Upper lobe of left lung (tissue), 6 donors: ENCODE data around the gene RBM42. TPM values are rescaled to one million over a fixed set of nuclear protein-coding genes. Genes with fewer than 3 reads are reported as not detected.

Experiments used
- ATAC-seq, 2 donors: fragments of 200-7000 bp; cut with Tn5 transposase; one replicate each; pipeline ENCODE4 v1.9.1; 2022; ENCODE audit warnings: mild to moderate bottlenecking in 2 of 2, moderate library complexity in 2 of 2; ENCODE audit not compliant: low FRiP score in 2 of 2
- DNase-seq, 2 donors: peaks; one replicate each; pipeline ENCODE4 v3.0.0-alpha.2; 2019 to 2020
- H3K27ac ChIP-seq, 4 donors: fragments of 200-600 bp; sonication (generic); one replicate each; pipeline ENCODE4 v1.5.1; 2016 to 2019
- H3K27me3 ChIP-seq, 4 donors: fragments of 200-600 bp; sonication (generic); one replicate each; pipeline ENCODE4 v1.5.1; 2017 to 2019
- H3K36me3 ChIP-seq, 4 donors: fragments of 200-600 bp; sonication (generic); one replicate each; pipeline ENCODE4 v1.5.1; 2016 to 2019
- H3K4me1 ChIP-seq, 4 donors: fragments of 200-600 bp; sonication (generic); one replicate each; pipeline ENCODE4 v1.5.1; 2018 to 2019
- H3K4me3 ChIP-seq, 4 donors: fragments of 200-600 bp; sonication (generic); one replicate each; pipeline ENCODE4 v1.5.1; 2017 to 2019; ENCODE audit warnings: mild to moderate bottlenecking in 2 of 4, moderate library complexity in 1 of 4
- H3K9me3 ChIP-seq, 4 donors: fragments of 200-600 bp; sonication (generic); one replicate each; pipeline ENCODE4 v1.5.1; 2018 to 2019
- EP300 ChIP-seq, 4 donors: sonication (generic); formaldehyde crosslinking; IDR thresholded peaks; one replicate each; pipeline ENCODE4 v1.5.1; 2017; ENCODE audit warnings: antibody characterized with exemption in 4 of 4, control low read depth in 2 of 4
- POLR2A ChIP-seq, 4 donors: fragments of 450-650 bp; IDR thresholded peaks; one replicate each; pipeline ENCODE4 v1.5.1; 2016 to 2017; ENCODE audit warnings: antibody characterized with exemption in 4 of 4, mild to moderate bottlenecking in 2 of 4
- POLR2AphosphoS5 ChIP-seq, 2 donors: sonication (generic); formaldehyde crosslinking; IDR thresholded peaks; one replicate each; pipeline ENCODE4 v1.5.1; 2017; ENCODE audit warnings: antibody characterized with exemption in 2 of 2
- WGBS, 2 donors: methylation state at CpG; one replicate each; pipeline ENCODE4 v1.1.5; 2017 to 2018; 5-methylcytosine and 5-hydroxymethylcytosine counted together
- total RNA-seq, 6 donors: library from RNA; depleted of rRNA in 4 of 6; stranded (reverse); fragments of >200 nt in 4 of 6; gene quantifications; one replicate each; pipeline versions ENCODE4 v1.1.0 to v1.2.1, GENCODE V29; 2016 to 2021
- TF ChIP-seq, protein P1 (sequence below), 6 experiments: fragments of 450-650 bp in 4 of 6; fragments of 200-600 bp in 2 of 6; sonication (generic) in 2 of 6; IDR thresholded peaks; one replicate each; pipeline ENCODE4 v1.5.1; 2016 to 2019; ENCODE audit warnings: antibody characterized with exemption in 6 of 6
- donor health status: DM: no; HTN: no; CAD: no; lungs with moderate emphysema.
- donor health status: DM: no; HTN: yes; CAD: no; lungs with severe emphysema.

RBM42 gene
- total RNA-seq, 6 donors from 2014 or later: 37.7 to 80.3 (median 71.3) TPM

DNA sequence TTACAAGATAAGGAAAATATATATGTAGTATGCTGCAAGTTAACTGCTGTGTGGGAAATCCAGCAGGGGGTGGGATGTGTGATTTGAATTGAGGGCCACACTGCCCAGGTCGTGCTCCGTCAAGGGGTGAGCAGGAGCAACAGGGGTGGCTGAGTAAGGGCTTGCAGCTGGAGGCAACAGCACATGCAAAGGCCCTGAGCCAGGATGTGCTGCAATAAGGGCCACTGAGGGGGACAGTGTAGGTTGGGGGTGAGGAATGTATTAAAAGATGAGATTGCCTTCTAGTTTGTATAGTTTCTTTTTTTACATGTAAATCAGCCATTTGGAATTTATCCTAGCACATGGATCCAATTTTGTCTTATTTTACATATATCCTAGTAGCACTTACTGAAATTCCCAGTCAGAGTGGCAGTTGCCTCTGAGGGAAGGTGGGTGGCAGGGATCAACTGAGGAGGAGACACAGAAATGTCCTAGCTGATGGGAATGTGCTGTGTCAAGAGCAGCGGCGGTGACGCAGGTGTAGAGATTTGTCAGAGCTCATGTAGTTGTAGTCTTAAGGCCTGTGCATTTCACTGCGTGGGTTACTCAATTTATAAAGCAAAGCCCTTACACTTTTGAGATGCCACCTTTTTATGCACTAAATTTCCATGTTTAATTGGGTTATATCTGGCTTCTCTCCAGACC is 5.4 kb upstream of the RBM42 start:
- Histone ChIP-seq H3K36me3 (peaks cover 0 to 22% (median 9%) of the 10 kb centered on the region in 4 donors), H3K4me3 (no peak overlapping the region), H3K27ac (no peak overlapping the region), H3K27me3 (no peaks in the 10 kb centered on the region), H3K9me3 (no peaks in the 10 kb centered on the region), H3K4me1 (peaks cover 0 to 6% (median 5%) of the 10 kb centered on the region in 4 donors)
- ATAC-seq: no peak
- 87 to 93% methylated on average over 6 of the region's 6 CpGs for WGBS, 2 donors
- no peak for TF ChIP-seq POLR2A (IDR thresholded peaks at IDR 0.05)
- TF ChIP-seq, protein P1, sequence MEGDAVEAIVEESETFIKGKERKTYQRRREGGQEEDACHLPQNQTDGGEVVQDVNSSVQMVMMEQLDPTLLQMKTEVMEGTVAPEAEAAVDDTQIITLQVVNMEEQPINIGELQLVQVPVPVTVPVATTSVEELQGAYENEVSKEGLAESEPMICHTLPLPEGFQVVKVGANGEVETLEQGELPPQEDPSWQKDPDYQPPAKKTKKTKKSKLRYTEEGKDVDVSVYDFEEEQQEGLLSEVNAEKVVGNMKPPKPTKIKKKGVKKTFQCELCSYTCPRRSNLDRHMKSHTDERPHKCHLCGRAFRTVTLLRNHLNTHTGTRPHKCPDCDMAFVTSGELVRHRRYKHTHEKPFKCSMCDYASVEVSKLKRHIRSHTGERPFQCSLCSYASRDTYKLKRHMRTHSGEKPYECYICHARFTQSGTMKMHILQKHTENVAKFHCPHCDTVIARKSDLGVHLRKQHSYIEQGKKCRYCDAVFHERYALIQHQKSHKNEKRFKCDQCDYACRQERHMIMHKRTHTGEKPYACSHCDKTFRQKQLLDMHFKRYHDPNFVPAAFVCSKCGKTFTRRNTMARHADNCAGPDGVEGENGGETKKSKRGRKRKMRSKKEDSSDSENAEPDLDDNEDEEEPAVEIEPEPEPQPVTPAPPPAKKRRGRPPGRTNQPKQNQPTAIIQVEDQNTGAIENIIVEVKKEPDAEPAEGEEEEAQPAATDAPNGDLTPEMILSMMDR (IDR thresholded peaks at IDR 0.05): no peak
- no peak for TF ChIP-seq POLR2AphosphoS5 (IDR thresholded peaks at IDR 0.05)
- TF ChIP-seq EP300 (IDR thresholded peaks at IDR 0.05): no peak
- DNase-seq: no peak

- Histone ChIP-seq H3K27me3 (no peaks in the 10 kb centered on the region), H3K4me3 (peak overlapping the region; percentile 57 to 100 (median 80)), H3K27ac (peak overlapping the region; percentile 90 to 96 (median 92)), H3K4me1 (peaks cover 9 to 22% (median 17%) of the 10 kb centered on the region in 4 donors), H3K9me3 (no peaks in the 10 kb centered on the region), H3K36me3 (peaks cover 19 to 32% (median 27%) of the 10 kb centered on the region in 4 donors)
- ATAC-seq: no peak
- 11 to 12% methylated on average over 9 of the region's 9 CpGs for WGBS, 2 donors
- no peak for TF ChIP-seq EP300 (IDR thresholded peaks at IDR 0.05)
- no peak for TF ChIP-seq POLR2AphosphoS5 (IDR thresholded peaks at IDR 0.05)
- no peak for TF ChIP-seq POLR2A (IDR thresholded peaks at IDR 0.05)
- TF ChIP-seq, protein P1 (IDR thresholded peaks at IDR 0.05): no peak
- DNase-seq: no peak
Observed at GRCh38 chr19:35628264-35628564, 622 bp upstream of the RBM42 start.

DNA sequence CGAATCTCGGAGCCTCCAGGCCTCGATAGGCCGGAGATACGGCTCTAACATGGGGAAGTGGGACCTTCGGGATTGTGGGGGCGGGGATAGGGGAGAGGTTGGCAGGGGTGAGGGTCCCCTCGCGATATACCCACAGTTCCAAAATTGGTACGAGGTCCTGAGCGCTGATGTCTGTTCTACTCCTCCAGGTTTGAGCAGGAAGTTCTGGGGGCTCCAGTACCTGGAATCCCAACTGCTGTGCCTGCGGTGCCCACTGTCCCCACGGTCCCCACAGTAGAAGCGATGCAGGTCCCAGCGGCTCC is 447 bp downstream of the RBM42 start:
- peak overlapping the region; percentile 75 to 100 (median 90) for H3K4me3 ChIP-seq
- peak overlapping the region; percentile 90 to 96 (median 92) for H3K27ac ChIP-seq
- DNase-seq: no peak
- H3K9me3 ChIP-seq: no peaks in the 10 kb centered on the region
- no peak for ATAC-seq
- H3K36me3 ChIP-seq: peaks cover 30 to 42% (median 37%) of the 10 kb centered on the region in 4 donors
- TF ChIP-seq POLR2A (IDR thresholded peaks at IDR 0.05) (no peak), EP300 (IDR thresholded peaks at IDR 0.05) (no peak), POLR2AphosphoS5 (IDR thresholded peaks at IDR 0.05) (no peak)
- TF ChIP-seq, protein P1 (IDR thresholded peaks at IDR 0.05): no peak
- WGBS, 2 donors: 0 to 10% methylated on average over 9 to 15 of the region's 15 CpGs
- peaks cover 9 to 22% (median 17%) of the 10 kb centered on the region in 4 donors for H3K4me1 ChIP-seq
- no peaks in the 10 kb centered on the region for H3K27me3 ChIP-seq

DNA sequence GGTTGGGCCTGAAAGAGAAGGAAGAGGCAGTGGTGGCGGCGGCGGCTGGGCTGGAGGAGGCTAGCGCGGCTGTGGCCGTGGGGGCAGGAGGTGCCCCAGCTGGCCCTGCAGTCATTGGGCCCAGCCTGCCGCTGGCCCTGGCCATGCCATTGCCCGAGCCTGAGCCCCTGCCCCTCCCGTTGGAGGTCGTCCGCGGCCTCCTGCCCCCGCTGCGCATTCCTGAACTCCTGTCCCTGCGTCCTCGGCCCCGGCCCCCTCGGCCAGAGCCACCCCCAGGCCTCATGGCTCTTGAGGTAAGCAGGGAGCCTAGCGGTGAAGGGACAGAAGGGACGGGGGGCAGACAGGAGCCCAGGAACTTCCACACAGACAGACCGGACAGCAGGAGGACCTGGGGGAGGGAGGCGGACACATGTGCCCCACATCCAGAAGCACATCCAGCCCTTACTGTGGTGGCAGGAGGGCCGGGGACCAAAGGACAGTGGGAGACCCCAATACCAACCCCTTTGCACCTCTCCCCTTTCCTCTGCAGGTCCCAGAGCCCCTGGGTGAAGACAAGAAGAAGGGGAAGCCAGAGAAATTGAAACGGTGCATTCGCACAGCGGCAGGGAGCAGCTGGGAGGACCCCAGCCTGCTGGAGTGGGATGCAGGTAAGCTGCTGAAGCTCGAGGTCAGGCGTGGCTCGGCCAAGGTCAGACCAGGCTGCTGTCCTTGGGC is 5.0 kb downstream of the RBM42 start:
- peak in 1 of 2 donors; percentile 78 for DNase-seq
- Histone ChIP-seq H3K27ac (no peak overlapping the region), H3K36me3 (peaks cover 50 to 83% (median 77%) of the 10 kb centered on the region in 4 donors), H3K4me1 (peaks cover 9 to 16% (median 12%) of the 10 kb centered on the region in 4 donors), H3K9me3 (no peaks in the 10 kb centered on the region), H3K27me3 (no peaks in the 10 kb centered on the region), H3K4me3 (no peak overlapping the region)
- WGBS, 2 donors: 92 to 97% methylated on average over 15 to 29 of the region's 29 CpGs
- ATAC-seq: no peak
- TF ChIP-seq POLR2A (IDR thresholded peaks at IDR 0.05) (no peak), EP300 (IDR thresholded peaks at IDR 0.05) (no peak)
- TF ChIP-seq, protein P1 (IDR thresholded peaks at IDR 0.05): no peak
